Upper lobe of left lung (tissue), 4 donors: Measurements from ENCODE around the gene AKAP10.

ENCODE experiments used
- CTCF ChIP-seq, 6 experiments: fragments of 450-650 bp in 4 of 6; fragments of 200-600 bp in 2 of 6; sonication (generic) in 2 of 6; IDR thresholded peaks; one replicate each; pipeline ENCODE4 v1.5.1; 2016 to 2019; ENCODE audit warnings: antibody characterized with exemption in 6 of 6
- EP300 ChIP-seq, 4 donors: sonication (generic); formaldehyde crosslinking; IDR thresholded peaks; one replicate each; pipeline ENCODE4 v1.5.1; 2017; ENCODE audit warnings: antibody characterized with exemption in 4 of 4, control low read depth in 2 of 4
- POLR2A ChIP-seq, 4 donors: fragments of 450-650 bp; IDR thresholded peaks; one replicate each; pipeline ENCODE4 v1.5.1; 2016 to 2017; ENCODE audit warnings: antibody characterized with exemption in 4 of 4, mild to moderate bottlenecking in 2 of 4

GRCh38 chr17:19911033-19911432 is 66.6 kb downstream of the AKAP10 start:
- no peak for TF ChIP-seq CTCF (IDR thresholded peaks at IDR 0.05)
- TF ChIP-seq POLR2A (IDR thresholded peaks at IDR 0.05): no peak
- TF ChIP-seq EP300 (IDR thresholded peaks at IDR 0.05): no peak
